Measurements from ENCODE around the gene DISP3.

DNA sequence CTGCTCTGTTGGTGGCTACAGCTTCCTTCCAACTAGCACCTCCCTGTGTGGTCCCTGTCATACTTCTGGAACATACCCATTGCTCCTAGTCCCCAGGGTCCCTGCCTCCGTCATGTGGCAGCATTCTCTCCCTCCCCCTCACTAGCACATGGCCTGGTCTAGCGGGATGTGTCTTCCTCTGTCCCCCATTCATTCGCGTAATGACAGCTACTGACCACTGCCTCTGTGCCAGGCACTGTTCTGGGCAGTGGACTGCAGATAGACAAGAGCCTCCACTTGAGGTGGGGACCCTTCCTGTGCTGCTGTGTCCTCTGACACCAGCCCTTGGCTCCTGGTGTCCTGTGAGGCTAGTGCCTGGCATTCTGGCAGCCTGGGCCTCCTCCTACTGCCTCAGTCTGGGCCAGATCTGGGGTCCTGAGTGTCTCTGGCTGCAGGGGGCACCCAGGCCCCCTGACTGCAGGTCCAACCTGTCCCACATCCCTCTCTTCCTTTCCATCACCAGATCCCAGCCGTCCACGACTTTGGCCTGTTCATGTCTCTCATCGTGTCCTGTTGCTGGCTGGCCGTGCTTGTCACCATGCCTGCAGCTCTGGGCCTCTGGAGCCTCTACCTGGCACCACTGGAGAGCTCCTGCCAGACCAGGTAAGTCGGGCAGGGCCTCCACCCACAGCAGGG lies 38.1 kb downstream of the DISP3 start:
- TF ChIP-seq, protein P1, sequence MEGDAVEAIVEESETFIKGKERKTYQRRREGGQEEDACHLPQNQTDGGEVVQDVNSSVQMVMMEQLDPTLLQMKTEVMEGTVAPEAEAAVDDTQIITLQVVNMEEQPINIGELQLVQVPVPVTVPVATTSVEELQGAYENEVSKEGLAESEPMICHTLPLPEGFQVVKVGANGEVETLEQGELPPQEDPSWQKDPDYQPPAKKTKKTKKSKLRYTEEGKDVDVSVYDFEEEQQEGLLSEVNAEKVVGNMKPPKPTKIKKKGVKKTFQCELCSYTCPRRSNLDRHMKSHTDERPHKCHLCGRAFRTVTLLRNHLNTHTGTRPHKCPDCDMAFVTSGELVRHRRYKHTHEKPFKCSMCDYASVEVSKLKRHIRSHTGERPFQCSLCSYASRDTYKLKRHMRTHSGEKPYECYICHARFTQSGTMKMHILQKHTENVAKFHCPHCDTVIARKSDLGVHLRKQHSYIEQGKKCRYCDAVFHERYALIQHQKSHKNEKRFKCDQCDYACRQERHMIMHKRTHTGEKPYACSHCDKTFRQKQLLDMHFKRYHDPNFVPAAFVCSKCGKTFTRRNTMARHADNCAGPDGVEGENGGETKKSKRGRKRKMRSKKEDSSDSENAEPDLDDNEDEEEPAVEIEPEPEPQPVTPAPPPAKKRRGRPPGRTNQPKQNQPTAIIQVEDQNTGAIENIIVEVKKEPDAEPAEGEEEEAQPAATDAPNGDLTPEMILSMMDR (IDR thresholded peaks at IDR 0.05; ENCODE audit: low read length), result no peak
- TF ChIP-seq EZH2 (IDR thresholded peaks at IDR 0.05; ENCODE audit: borderline replicate concordance, low read length), result no peak

Measured in OCI-LY1 (cell line).